HEK293T (cell line): ENCODE measurements around the gene FUCA2.

ENCODE experiments used
- CTCF ChIA-PET: fragments of 350-600 bp; formaldehyde crosslinking; extraction: SDS; loops from one replicate; lab custom pipeline; 2021; ENCODE audit warnings: antibody characterized with exemption, inconsistent platforms; lab: Yijun Ruan, JAX
- POLR2A ChIA-PET: fragments of 350-600 bp; formaldehyde crosslinking; extraction: SDS; loops from one replicate; lab custom pipeline; 2020; ENCODE audit warnings: antibody characterized with exemption, inconsistent platforms; lab: Yijun Ruan, JAX
- DNase-seq: peaks from one replicate; pipeline ENCODE4 v3.0.0; 2012; ENCODE audit warnings: mixed read lengths; ENCODE audit errors: extremely low spot score
- ARNT ChIP-seq: fragments of 450-650 bp; IDR thresholded peaks from 2 replicates; pipeline ENCODE4 v1.6.1; 2017; ENCODE audit warnings: mild to moderate bottlenecking
- BHLHE40 ChIP-seq: fragments of 450-650 bp; IDR thresholded peaks from 2 replicates; pipeline ENCODE4 v1.6.1; 2016; ENCODE audit warnings: mild to moderate bottlenecking, moderate library complexity, borderline replicate concordance
- CTBP1 ChIP-seq: fragments of 450-650 bp; IDR thresholded peaks from 2 replicates; pipeline ENCODE4 v1.6.1; 2016; ENCODE audit warnings: borderline replicate concordance
- ELF4 ChIP-seq: fragments of 450-650 bp; IDR thresholded peaks from 2 replicates; pipeline ENCODE4 v1.6.1; 2017; ENCODE audit warnings: antibody characterized with exemption
- FOXA1 ChIP-seq: fragments of 450-650 bp; IDR thresholded peaks from 2 replicates; pipeline ENCODE4 v1.6.1; 2016; ENCODE audit warnings: mild to moderate bottlenecking
- FOXK2 ChIP-seq: fragments of 450-650 bp; IDR thresholded peaks from 2 replicates; pipeline ENCODE4 v1.6.1; 2016; ENCODE audit warnings: mild to moderate bottlenecking
- FOXM1 ChIP-seq: fragments of 450-650 bp; IDR thresholded peaks from 2 replicates; pipeline ENCODE4 v1.6.1; 2017; ENCODE audit warnings: mild to moderate bottlenecking, borderline replicate concordance
- HDGF ChIP-seq: fragments of 450-650 bp; IDR thresholded peaks from 2 replicates; pipeline ENCODE4 v1.6.1; 2017; ENCODE audit warnings: antibody characterized with exemption, borderline replicate concordance
- L3MBTL2 ChIP-seq: fragments of 450-650 bp; conservative IDR thresholded peaks from 2 replicates; pipeline ENCODE4 v1.6.1; 2016; ENCODE audit warnings: mild to moderate bottlenecking
- LEF1 ChIP-seq: fragments of 450-650 bp; IDR thresholded peaks from 2 replicates; pipeline ENCODE4 v1.6.1; 2017; ENCODE audit warnings: mild to moderate bottlenecking, borderline replicate concordance
- NFRKB ChIP-seq: fragments of 450-650 bp; IDR thresholded peaks from 2 replicates; pipeline ENCODE4 v1.6.1; 2016; ENCODE audit warnings: mild to moderate bottlenecking, moderate library complexity
- PKNOX1 ChIP-seq: fragments of 450-650 bp; IDR thresholded peaks from 2 replicates; pipeline ENCODE4 v1.6.1; 2016
- SP1 ChIP-seq: fragments of 450-650 bp; IDR thresholded peaks from 2 replicates; pipeline ENCODE4 v1.6.1; 2017
- SUZ12 ChIP-seq: fragments of 450-650 bp; IDR thresholded peaks from 2 replicates; pipeline ENCODE4 v1.6.1; 2016; ENCODE audit warnings: mild to moderate bottlenecking
- TARDBP ChIP-seq: fragments of 450-650 bp; IDR thresholded peaks from 2 replicates; pipeline ENCODE4 v1.6.1; 2016
- ZNF384 ChIP-seq: fragments of 450-650 bp; IDR thresholded peaks from 2 replicates; pipeline ENCODE4 v1.6.1; 2016

FUCA2 gene

GRCh38 chr6:143490775-143491174 is 20.7 kb downstream of the FUCA2 start:
- no peak for DNase-seq
- CTCF ChIA-PET, result no interaction called here
- TF ChIP-seq ELF4 (no peak), LEF1 (no peak), SP1 (no peak), CTBP1 (no peak), L3MBTL2 (no peak), TARDBP (no peak), FOXM1 (no peak), BHLHE40 (no peak), ZNF384 (no peak), NFRKB (no peak), ARNT (no peak)
- POLR2A ChIA-PET, result interaction anchor here (1.3 kb wide), 1 partner anchor 40 kb away, joined by 6 read pairs; the partner anchor contains the start of genes ADAT2 and PEX3

GRCh38 chr6:143490244-143490643 is 21.3 kb downstream of the FUCA2 start:
- POLR2A ChIA-PET, result interaction anchor here (1.3 kb wide), 1 partner anchor 40 kb away, joined by 6 read pairs; the partner anchor contains the start of genes ADAT2 and PEX3
- DNase-seq, result no peak
- CTCF ChIA-PET, result no interaction called here
- no peak for TF ChIP-seq FOXM1
- TF ChIP-seq NFRKB, result no peak
- no peak for TF ChIP-seq SUZ12
- no peak for TF ChIP-seq FOXA1
- TF ChIP-seq HDGF, result no peak
- no peak for TF ChIP-seq CTBP1
- TF ChIP-seq BHLHE40, result no peak
- TF ChIP-seq LEF1, result no peak
- TF ChIP-seq L3MBTL2, result no peak
- no peak for TF ChIP-seq PKNOX1
- no peak for TF ChIP-seq SP1

- TF ChIP-seq SP1 (no peak), ARNT (no peak), SUZ12 (no peak), FOXM1 (no peak), TARDBP (no peak), LEF1 (no peak), BHLHE40 (no peak), ZNF384 (no peak), PKNOX1 (no peak), HDGF (no peak), CTBP1 (no peak), L3MBTL2 (no peak)
- ChIA-PET CTCF (no interaction called here), POLR2A (no interaction called here)
- DNase-seq, result no peak
Measured at GRCh38 chr6:143486752-143487151, 24.8 kb downstream of the FUCA2 start.

DNA sequence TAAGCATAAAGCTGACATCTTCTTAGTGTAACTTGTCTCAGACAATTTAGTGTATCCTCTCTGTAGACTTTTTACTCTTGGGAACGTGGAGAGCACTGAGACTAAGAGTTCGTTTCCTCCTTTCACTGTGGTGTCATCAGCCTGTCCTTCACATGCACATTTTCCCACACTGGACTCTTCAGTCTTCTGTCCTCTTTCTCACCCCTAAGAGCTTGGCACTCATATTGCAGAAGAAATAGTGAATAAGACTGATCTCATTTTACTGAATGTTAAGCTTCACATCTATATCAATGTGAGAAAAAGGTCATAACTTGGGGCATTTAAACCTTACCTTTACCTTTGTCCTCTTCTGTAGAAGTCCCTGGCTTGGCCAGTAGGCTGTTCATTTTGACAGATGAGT is 25.6 kb downstream of the FUCA2 start:
- ChIA-PET POLR2A (no interaction called here), CTCF (no interaction called here)
- no peak for TF ChIP-seq SUZ12
- DNase-seq, result no peak

- DNase-seq, result no peak
- TF ChIP-seq CTBP1 (no peak), LEF1 (no peak), SP1 (no peak), FOXA1 (no peak), HDGF (no peak), TARDBP (no peak), FOXK2 (no peak)
- POLR2A ChIA-PET, result no interaction called here
- CTCF ChIA-PET, result no interaction called here
Measured at GRCh38 chr6:143482593-143482992, 28.9 kb downstream of the FUCA2 start.

GRCh38 chr6:143478479-143479062 is 32.9 kb downstream of the FUCA2 start:
- POLR2A ChIA-PET, result no interaction called here
- TF ChIP-seq SUZ12 (no peak), TARDBP (no peak), BHLHE40 (no peak)
- DNase-seq, result no peak
- CTCF ChIA-PET, result interaction anchor here (0.7 kb wide), 1 partner anchor 1303 kb away, joined by 4 read pairs; no protein-coding TSS in a partner anchor

GRCh38 chr6:143476545-143476944 is 35.0 kb downstream of the FUCA2 start:
- TF ChIP-seq HDGF (no peak), SUZ12 (no peak), TARDBP (no peak), ZNF384 (no peak), L3MBTL2 (no peak), PKNOX1 (no peak), CTBP1 (no peak), BHLHE40 (no peak), LEF1 (no peak), FOXM1 (no peak), NFRKB (no peak), SP1 (no peak), ELF4 (no peak), FOXK2 (no peak), ARNT (no peak), FOXA1 (no peak)
- DNase-seq, result no peak
- ChIA-PET POLR2A (no interaction called here), CTCF (no interaction called here)
